Measurements from ENCODE around the gene CKLF.

- TF ChIP-seq CTCF (IDR thresholded peaks at IDR 0.05) (no peak), EZH2 (IDR thresholded peaks at IDR 0.05; ENCODE audit: borderline replicate concordance, insufficient read depth, low read depth, low read length, poor library complexity, severe bottlenecking) (no peak)
Measured at GRCh38 chr16:66517586-66518263, 34.7 kb upstream of the CKLF start.
